OCI-LY7 (cell line): ENCODE measurements around the gene KIAA1549. TPM values are rescaled to one million over a fixed set of nuclear protein-coding genes. Genes with fewer than 3 reads are reported as not detected.

ENCODE experiments used
- BruUV-seq: library from RNA; stranded (reverse); fragments of 400-500 nt; replicated peaks from 2 replicates; lab custom pipeline; 2021; lab: Mats Ljungman, UMichigan
- CTCF ChIA-PET: fragments of 300-600 bp; sonication (Branson Sonifier 250); formaldehyde crosslinking; loops from one replicate; lab custom pipeline; 2022; ENCODE audit warnings: antibody characterized with exemption; ENCODE audit not compliant: unreplicated experiment; lab: Charles Lee
- POLR2A ChIA-PET: fragments of 300-600 bp; sonication (Branson Sonifier 250); formaldehyde crosslinking; loops from one replicate; lab custom pipeline; 2022; ENCODE audit warnings: antibody characterized with exemption; lab: Charles Lee
- DNase-seq: peaks from one replicate; pipeline ENCODE4 v3.0.0-alpha.2; 2015; ENCODE audit warnings: low spot score
- H2AFZ ChIP-seq: fragments of 200-600 bp; sonication (generic), shearing (Covaris generic); 2 replicates; pipeline ENCODE4 v1.6.1; 2014; ENCODE audit warnings: mild to moderate bottlenecking, antibody characterized with exemption, low read length, moderate library complexity
- H3K27ac ChIP-seq: fragments of 200-600 bp; sonication (generic); 2 replicates; pipeline ENCODE4 v1.5.1; 2014; ENCODE audit warnings: mixed run types, low read depth, mild to moderate bottlenecking, moderate library complexity, low read length, inconsistent platforms; ENCODE audit not compliant: poor library complexity, severe bottlenecking
- H3K36me3 ChIP-seq: fragments of 200-600 bp; sonication (generic); 2 replicates; pipeline ENCODE4 v1.6.1; 2014; ENCODE audit warnings: mild to moderate bottlenecking, antibody characterized with exemption, low read length, moderate library complexity, mixed read lengths; ENCODE audit not compliant: insufficient read depth
- H3K4me1 ChIP-seq: fragments of 200-600 bp; sonication (generic); 2 replicates; pipeline ENCODE4 v1.5.1; 2014; ENCODE audit warnings: mild to moderate bottlenecking, low read length; ENCODE audit not compliant: insufficient read depth, poor library complexity, severe bottlenecking
- H3K4me2 ChIP-seq: fragments of 200-600 bp; sonication (generic); 2 replicates; pipeline ENCODE4 v1.6.1; 2014; ENCODE audit warnings: mild to moderate bottlenecking, low read length
- H3K4me3 ChIP-seq: fragments of 200-600 bp; sonication (generic); 2 replicates; pipeline ENCODE4 v1.5.1; 2014; ENCODE audit warnings: mild to moderate bottlenecking, low read depth, low read length; ENCODE audit not compliant: poor library complexity, severe bottlenecking
- H3K79me2 ChIP-seq: fragments of 200-600 bp; sonication (generic); 2 replicates; pipeline ENCODE4 v1.6.1; 2016; ENCODE audit warnings: low read depth, mild to moderate bottlenecking, low read length, moderate library complexity, mixed read lengths; ENCODE audit not compliant: insufficient read depth
- H3K9me2 ChIP-seq: fragments of 200-600 bp; sonication (generic); 2 replicates; pipeline ENCODE4 v1.6.1; 2016; ENCODE audit warnings: mild to moderate bottlenecking, low read length, mixed read lengths; ENCODE audit not compliant: insufficient read depth
- H3K9me3 ChIP-seq: fragments of 200-600 bp; sonication (generic); 2 replicates; pipeline ENCODE4 v1.6.1; 2014; ENCODE audit warnings: mild to moderate bottlenecking, mixed run types, low read length, mixed read lengths
- H4K20me1 ChIP-seq: fragments of 200-600 bp; sonication (generic); 2 replicates; pipeline ENCODE4 v1.6.1; 2014; ENCODE audit warnings: mild to moderate bottlenecking, antibody characterized with exemption, low read length, moderate library complexity, mixed read lengths; ENCODE audit not compliant: insufficient read depth
- CTCF ChIP-seq: fragments of 200-600 bp; sonication (generic); conservative IDR thresholded peaks from 2 replicates; pipeline ENCODE4 v1.5.1; 2014; ENCODE audit warnings: mild to moderate bottlenecking, antibody characterized with exemption, low read length, moderate library complexity, mixed read lengths
- EZH2phosphoT487 ChIP-seq: fragments of 200-600 bp; sonication (generic); IDR thresholded peaks from 2 replicates; pipeline ENCODE4 v1.6.1; 2018; ENCODE audit warnings: low read depth, borderline replicate concordance, mild to moderate bottlenecking, mixed run types, antibody characterized with exemption, low read length, moderate library complexity, mixed read lengths
- intact Hi-C: fragments of 100-400 bp; cut with micrococcal nuclease; formaldehyde crosslinking; loops from one replicate; pipeline ENCODE4 v1.10.0; 2022; ENCODE audit not compliant: unreplicated experiment
- total RNA-seq, 2 experiments: library from RNA; depleted of rRNA in 1 of 2; stranded (reverse); fragments of >200 nt in 1 of 2; shearing (Covaris generic) in 1 of 2; gene quantifications; 2 replicates each; pipeline ENCODE4 v1.2.3, GENCODE V29; 2014 to 2022

The KIAA1549 gene
- total RNA-seq, 2 experiments from 2014 or later: 0.03 to 3.0 TPM

GRCh38 chr7:138934367-138934766, 46.8 kb downstream of the KIAA1549 start:
- POLR2A ChIA-PET: interaction anchor here (0.7 kb wide), 1 partner anchor 795 kb away, joined by 9 read pairs; no protein-coding TSS in a partner anchor
- H2AFZ ChIP-seq: no peak overlapping the region
- H4K20me1 ChIP-seq: no peaks in the 10 kb centered on the region
- no peaks in the 10 kb centered on the region for H3K79me2 ChIP-seq
- no peak overlapping the region for H3K4me2 ChIP-seq
- no peaks in the 10 kb centered on the region for H3K9me2 ChIP-seq
- no peaks in the 10 kb centered on the region for H3K9me3 ChIP-seq
- H3K36me3 ChIP-seq: no peaks in the 10 kb centered on the region
- BruUV-seq: no TSS peak
- intact Hi-C loops: no loop called here
- H3K27ac ChIP-seq: no peak overlapping the region
- no peaks in the 10 kb centered on the region for H3K4me1 ChIP-seq
- H3K4me3 ChIP-seq: no peak overlapping the region
- no peak for TF ChIP-seq EZH2phosphoT487
- TF ChIP-seq CTCF: no peak
- CTCF ChIA-PET: no interaction called here
- DNase-seq: no peak

- no peak overlapping the region for H3K27ac ChIP-seq
- H3K4me1 ChIP-seq: no peaks in the 10 kb centered on the region
- no TSS peak for BruUV-seq
- H3K9me2 ChIP-seq: no peaks in the 10 kb centered on the region
- H2AFZ ChIP-seq: no peak overlapping the region
- H4K20me1 ChIP-seq: no peaks in the 10 kb centered on the region
- no peaks in the 10 kb centered on the region for H3K36me3 ChIP-seq
- TF ChIP-seq EZH2phosphoT487: no peak
- no peak for TF ChIP-seq CTCF
- intact Hi-C loops: no loop called here
- no peaks in the 10 kb centered on the region for H3K9me3 ChIP-seq
- CTCF ChIA-PET: no interaction called here
- H3K79me2 ChIP-seq: no peaks in the 10 kb centered on the region
- no peak overlapping the region for H3K4me3 ChIP-seq
- POLR2A ChIA-PET: interaction anchor here (0.7 kb wide), 1 partner anchor 25 kb away, joined by 3 read pairs; no protein-coding TSS in a partner anchor
- H3K4me2 ChIP-seq: no peak overlapping the region
- DNase-seq: no peak
These were observed 48.3 kb downstream of the KIAA1549 start for GRCh38 chr7:138932870-138933269.

- Histone ChIP-seq H3K9me3 (no peaks in the 10 kb centered on the region), H3K36me3 (no peaks in the 10 kb centered on the region), H2AFZ (no peak overlapping the region), H3K4me1 (no peaks in the 10 kb centered on the region), H4K20me1 (no peaks in the 10 kb centered on the region), H3K4me2 (no peak overlapping the region), H3K79me2 (no peaks in the 10 kb centered on the region), H3K27ac (no peak overlapping the region), H3K4me3 (no peak overlapping the region), H3K9me2 (no peaks in the 10 kb centered on the region)
- BruUV-seq: no TSS peak
- intact Hi-C loops: no loop called here
- POLR2A ChIA-PET: no interaction called here
- TF ChIP-seq CTCF (no peak), EZH2phosphoT487 (no peak)
- CTCF ChIA-PET: no interaction called here
- no peak for DNase-seq
These were observed 48.8 kb downstream of the KIAA1549 start for GRCh38 chr7:138932427-138932826.
